Measurements from ENCODE around the gene ZNF320.
"Not testable (repeated sequence)": the region's sequence is repeated elsewhere in the genome, so short reads cannot be mapped to it uniquely, and the experiment has no call there.

The ZNF320 gene

GRCh38 chr19:52897138-52897935, at the start of gene ZNF320:
ZNF320 (minus strand) TSS chr19:52897635; CDS start chr19:52890255, 7,380 bp downstream.
- DNase-seq (ENCODE audit: low read depth in 1 of 2, low spot score in 1 of 2), result peak; percentile 71 to 86

GRCh38 chr19:52946322-52947310, 49.2 kb upstream of the ZNF320 start:
- DNase-seq (ENCODE audit: low read depth in 1 of 2, low spot score in 1 of 2), result no peak

GRCh38 chr19:52945652-52946321, 48.4 kb upstream of the ZNF320 start:
- no peak for DNase-seq (ENCODE audit: low read depth in 1 of 2, low spot score in 1 of 2)

DNA sequence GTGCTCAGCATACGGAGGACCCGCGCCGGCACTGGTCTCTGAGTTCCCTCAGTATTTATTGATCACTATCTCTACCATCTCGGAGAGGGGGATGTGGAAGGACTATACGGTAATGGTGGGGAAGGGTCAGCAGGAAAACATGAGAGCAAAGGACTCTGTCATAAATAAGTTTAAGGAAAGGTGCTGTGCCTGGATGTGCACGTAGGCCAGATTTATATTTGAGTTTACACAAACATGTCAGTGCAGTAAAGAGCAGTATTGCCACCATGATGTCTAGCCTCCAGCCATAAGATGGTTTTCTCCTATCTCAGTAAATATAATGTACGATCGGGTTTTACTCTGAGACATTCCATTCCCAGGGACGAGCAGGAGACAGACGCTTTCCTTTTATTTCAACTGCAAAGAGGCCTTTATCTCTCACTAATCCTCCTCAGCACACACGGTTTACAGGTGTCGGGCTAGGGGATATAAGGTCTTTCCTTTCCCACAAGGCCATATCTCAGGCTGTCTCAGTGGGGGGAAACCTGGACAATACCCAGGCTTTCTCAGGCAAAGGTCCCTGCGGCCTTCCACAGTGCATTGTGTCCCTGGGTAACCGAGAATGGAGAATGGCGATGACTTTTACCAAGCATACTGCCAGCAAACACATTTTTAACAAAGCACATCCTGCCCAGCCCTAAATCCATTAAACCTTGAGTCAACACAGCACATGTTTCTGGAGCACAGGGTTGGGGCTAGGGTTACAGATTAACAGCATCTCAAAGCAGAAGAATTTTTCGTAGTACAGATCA, 47.5 kb upstream of the ZNF320 start:
- not testable (repeated sequence) for DNase-seq (ENCODE audit: low read depth in 1 of 2, low spot score in 1 of 2)

DNA sequence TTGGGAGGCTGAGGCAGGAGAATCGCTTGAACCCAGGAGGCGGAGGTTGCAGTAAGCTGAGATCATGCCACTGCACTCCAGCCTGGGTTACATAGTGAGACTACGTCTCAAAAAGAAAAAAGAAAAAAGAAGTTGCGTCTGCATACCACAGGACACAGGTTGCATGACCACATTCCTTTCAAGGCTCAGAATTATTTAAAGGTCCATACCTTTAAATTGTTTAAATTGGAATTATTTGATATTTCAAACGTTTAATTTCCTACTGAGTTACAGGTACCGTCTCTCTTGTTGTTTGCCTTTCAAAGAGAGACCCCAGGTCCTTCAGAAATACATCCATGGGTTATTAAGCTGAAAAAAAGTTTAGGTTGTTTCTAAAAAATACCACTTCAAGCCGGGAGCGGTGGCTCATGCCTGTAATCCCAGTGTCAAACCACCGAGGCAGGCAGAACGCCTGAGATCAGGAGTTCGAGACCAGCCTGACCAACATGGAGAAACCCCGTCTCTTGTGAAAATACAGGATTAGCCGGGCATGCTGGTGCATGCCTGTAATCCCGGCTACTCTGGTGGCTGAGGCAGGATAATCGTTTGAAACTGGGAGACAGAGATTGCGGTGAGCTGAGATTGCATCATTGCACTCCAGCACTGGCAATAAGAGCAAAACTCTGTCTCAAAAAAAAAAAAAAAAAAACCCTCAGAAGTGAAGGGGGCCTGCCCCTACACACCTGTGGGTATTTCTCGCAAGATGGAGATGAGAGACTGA, 46.6 kb upstream of the ZNF320 start:
- no peak for DNase-seq (ENCODE audit: low read depth in 1 of 2, low spot score in 1 of 2)

DNA sequence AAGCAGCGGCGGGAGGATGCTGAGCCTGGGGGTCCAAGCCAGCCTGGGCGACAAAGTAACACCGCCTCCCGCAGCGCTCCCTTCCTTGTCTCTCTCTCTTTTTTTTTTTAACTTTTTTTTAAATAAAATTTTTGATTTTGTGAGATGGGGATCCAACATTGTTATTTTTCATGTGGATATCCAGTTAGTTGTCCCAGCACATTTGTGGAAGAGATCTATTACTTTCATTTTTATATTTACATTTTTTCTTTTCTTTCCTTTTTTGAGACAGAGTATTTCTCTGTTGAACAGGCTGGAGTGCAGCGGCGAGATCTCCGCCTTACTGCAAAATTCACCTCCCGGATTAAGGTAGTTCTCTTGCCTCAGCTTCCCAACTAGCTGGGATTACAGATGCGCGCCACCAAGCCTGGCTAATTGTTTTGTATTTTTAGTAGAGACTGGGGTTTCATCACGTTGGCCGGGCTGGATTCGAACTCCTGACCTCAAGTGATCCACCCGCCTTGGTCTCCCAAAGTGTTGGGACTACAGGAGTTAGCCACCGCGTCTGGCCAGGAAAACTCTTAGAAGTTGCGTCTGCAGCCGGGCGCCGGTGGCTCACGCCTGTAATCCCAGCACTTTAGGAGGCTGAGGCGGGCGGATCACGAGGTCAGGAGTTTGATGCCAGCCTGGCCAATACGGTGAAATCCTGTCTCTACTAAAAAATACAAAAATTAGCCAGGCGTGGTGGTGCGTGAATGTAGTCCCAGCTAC, 45.9 kb upstream of the ZNF320 start:
- DNase-seq (ENCODE audit: low read depth in 1 of 2, low spot score in 1 of 2), result no peak

DNA sequence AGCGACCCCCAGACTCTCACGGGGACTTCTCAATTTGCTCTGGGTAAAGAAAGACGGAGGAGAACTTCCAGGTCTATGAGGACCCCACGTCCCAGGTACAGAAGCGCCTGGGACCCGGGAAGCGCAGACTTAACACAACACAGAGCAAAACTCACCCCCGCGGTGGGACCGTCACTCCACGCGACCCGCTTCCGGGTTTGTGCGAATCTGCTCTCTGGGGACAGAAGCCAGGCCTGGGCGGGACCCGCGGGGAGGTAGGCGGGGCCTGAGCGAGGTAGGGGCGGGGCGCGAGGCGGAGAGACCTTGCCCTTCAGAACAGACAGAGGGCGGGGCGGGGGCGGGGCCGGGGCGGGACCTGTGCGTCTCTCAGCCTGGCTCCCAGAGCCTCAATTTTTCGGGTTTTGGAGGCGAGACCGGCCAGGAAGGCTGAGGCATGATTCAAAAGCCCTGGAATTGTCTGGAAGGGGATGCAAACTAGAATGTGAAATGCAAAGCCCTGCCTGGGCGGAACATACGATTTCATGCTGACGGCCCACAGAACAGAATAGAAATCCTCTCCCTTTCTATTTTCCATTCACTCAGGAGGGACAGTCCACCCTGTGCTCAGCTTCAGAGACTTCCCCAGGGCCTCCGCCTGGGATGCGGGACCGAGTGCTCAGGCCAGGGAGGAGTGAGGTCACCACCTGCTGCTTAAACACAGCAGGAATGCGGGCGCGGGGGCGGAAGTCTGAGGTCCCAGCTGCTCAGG, 45.1 kb upstream of the ZNF320 start:
- DNase-seq (ENCODE audit: low read depth in 1 of 2, low spot score in 1 of 2), result peak; percentile 86 to 89

DNA sequence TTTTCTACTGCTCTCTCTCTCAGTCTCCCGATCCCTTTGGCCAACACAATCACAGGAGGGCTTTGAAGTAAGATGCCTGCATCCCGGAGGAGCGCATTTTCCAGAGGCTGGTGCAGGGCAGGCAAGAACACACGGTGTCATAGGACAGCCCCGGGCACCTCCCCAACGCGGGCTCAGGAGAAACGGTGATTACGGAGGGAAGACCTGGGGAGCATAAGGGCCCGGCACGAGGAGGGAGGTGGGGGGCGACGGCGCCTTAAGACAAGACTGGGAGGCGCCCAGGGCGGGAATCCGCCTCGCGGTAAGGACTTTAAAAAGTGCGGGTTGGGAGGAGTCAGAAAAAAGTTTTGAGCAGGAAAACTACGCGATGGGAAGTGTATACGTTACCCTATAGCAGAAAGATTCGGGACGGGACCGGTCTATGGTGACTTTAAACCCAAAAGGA, 44.5 kb upstream of the ZNF320 start:
- no peak for DNase-seq (ENCODE audit: low read depth in 1 of 2, low spot score in 1 of 2)

- not testable (repeated sequence) for DNase-seq (ENCODE audit: low read depth in 1 of 2, low spot score in 1 of 2)
These were observed 44.1 kb upstream of the ZNF320 start for GRCh38 chr19:52941523-52941922.

DNA sequence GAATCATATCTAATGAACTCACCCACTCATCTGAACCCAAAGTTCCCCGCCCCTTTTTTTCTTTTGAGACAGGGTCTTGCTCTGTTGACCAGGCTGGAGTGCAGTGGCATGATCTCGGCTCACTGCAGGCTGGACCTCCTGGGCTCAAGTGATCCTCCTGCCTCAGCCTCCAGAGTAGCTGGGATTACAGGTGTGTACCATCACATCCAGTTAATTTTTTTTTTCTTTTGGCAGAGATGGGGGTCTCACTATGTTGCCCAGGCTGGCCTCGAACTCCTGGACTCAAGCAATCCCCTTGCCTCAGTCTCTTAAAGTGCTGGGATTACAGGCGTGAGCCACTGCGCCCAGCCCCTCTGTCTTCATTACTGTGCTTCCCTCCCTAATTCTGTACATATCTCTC, 43.5 kb upstream of the ZNF320 start:
- not testable (repeated sequence) for DNase-seq (ENCODE audit: low read depth in 1 of 2, low spot score in 1 of 2)

DNA sequence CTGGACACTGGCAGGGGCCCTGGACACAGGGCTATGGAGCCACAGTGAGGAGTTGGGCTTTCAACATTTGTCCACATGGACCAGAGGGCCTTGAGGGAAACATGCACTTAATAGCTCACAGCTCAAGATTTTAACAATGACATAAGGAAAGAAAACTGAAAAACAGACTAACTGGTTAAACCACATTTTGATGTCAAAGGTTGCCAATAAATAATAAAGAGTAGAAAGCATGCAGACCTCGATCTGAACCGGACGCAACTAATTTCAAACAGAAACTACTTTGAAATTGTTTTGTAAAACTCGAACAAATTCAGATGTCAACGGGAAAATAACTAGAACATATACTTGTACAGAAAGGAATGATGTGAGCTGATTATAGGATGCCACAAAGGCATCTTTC, 41.3 kb upstream of the ZNF320 start:
- no peak for DNase-seq (ENCODE audit: low read depth in 1 of 2, low spot score in 1 of 2)

DNA sequence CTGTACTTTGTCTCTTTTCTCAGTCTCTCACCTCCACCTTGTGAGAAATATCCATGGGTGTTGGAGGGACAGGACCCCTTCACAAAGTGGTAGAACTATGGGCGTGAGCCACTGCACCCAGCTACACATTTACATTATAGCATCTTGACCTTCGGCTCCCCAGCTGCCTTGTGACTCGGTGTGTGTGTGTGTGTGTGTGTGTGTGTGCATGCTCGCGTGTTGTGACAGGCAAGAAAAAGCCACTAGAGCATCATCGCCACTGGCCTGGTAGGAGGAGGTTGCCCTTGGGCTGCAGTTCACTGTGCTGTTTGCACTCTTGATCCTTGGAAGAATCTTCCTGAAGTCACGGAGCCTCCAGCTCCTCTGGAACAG, 39.5 kb upstream of the ZNF320 start:
- DNase-seq (ENCODE audit: low read depth in 1 of 2, low spot score in 1 of 2), result no peak

DNA sequence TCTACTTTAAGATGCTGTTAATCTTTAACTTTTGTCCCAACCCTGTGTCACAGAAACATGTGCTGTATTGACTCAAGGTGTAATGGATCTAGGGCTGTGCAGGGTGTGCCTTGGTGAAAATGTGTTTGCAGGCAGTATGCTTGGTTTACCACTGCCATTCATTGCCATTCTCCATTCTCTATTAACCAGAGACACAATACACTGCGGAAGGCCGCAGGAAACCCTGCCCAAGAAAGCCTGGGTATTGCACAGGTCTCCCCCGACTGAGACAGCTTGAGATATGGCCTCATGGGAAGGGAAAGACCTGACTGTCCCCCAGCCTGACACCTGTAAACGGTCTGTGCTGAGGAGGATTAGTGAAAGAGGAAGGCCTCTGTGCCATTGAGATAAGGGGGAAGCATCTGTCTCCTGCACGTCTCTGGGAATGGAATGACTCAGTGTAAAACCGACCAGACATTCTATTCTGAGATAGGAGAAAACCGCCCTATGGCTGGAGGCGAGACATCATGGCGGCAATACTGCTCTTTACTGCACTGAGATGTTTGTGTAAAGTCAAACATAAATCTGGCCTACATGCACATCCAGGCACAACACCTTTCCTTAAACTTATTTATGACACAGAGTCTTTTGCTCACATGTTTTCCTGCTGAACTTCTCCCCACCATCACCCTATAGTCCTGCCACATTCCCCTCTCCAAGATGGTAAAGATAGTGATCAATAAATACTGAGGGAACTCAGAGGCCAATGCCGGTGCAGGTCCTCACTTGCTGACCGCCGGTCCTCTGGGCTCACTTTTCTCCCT, 38.9 kb upstream of the ZNF320 start:
- DNase-seq (ENCODE audit: low read depth in 1 of 2, low spot score in 1 of 2), result no peak

GRCh38 chr19:52935434-52935833, 38.0 kb upstream of the ZNF320 start:
- no peak for DNase-seq (ENCODE audit: low read depth in 1 of 2, low spot score in 1 of 2)

- not testable (repeated sequence) for DNase-seq (ENCODE audit: low read depth in 1 of 2, low spot score in 1 of 2)
These were observed 27.2 kb upstream of the ZNF320 start for GRCh38 chr19:52924641-52925040.

GRCh38 chr19:52923778-52924593, 26.6 kb upstream of the ZNF320 start:
- no peak for DNase-seq (ENCODE audit: low read depth in 1 of 2, low spot score in 1 of 2)
